Endothelial cell of umbilical vein (primary cell): ENCODE results near the gene NSFL1C.

Experiments used
- POLR2AphosphoS5 ChIP-seq: IDR thresholded peaks from 2 replicates; pipeline ENCODE4 v1.6.1; 2012; ENCODE audit warnings: low read depth, mild to moderate bottlenecking, control low read depth, low read length, moderate library complexity; ENCODE audit not compliant: insufficient read depth
- TF ChIP-seq, protein P1 (sequence below), 2 donors: IDR thresholded peaks; 1 replicate in 1 of 2; 2 replicates in 1 of 2; pipeline ENCODE4 v1.5.1; 2011; ENCODE audit warnings: low read length in 2 of 2, mild to moderate bottlenecking in 2 of 2, moderate library complexity in 2 of 2, control low read depth in 1 of 2, inconsistent platforms in 1 of 2, low read depth in 1 of 2; ENCODE audit not compliant: insufficient read depth in 1 of 2; ENCODE audit errors: extremely low read depth in 1 of 2

DNA sequence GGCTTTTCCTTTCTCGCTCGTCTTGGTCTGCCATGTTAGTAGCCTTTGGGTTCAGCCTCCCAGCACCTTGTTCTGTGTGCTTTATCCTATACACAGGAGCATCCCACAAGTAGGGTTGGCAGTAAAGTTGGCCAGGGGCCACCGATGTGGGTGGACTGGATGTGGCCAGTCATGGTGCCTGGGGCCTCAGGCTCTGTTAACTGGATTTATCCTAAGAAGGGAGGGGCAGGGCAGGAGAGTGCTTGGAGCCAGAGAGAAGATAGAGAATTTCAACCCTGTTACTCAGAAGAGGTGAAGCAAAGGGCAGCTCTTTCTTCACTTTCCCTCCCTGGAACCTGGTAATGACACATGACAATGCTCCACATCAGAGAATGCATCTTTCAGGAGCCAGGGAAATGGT is 38.7 kb upstream of the NSFL1C start:
- TF ChIP-seq, protein P1, sequence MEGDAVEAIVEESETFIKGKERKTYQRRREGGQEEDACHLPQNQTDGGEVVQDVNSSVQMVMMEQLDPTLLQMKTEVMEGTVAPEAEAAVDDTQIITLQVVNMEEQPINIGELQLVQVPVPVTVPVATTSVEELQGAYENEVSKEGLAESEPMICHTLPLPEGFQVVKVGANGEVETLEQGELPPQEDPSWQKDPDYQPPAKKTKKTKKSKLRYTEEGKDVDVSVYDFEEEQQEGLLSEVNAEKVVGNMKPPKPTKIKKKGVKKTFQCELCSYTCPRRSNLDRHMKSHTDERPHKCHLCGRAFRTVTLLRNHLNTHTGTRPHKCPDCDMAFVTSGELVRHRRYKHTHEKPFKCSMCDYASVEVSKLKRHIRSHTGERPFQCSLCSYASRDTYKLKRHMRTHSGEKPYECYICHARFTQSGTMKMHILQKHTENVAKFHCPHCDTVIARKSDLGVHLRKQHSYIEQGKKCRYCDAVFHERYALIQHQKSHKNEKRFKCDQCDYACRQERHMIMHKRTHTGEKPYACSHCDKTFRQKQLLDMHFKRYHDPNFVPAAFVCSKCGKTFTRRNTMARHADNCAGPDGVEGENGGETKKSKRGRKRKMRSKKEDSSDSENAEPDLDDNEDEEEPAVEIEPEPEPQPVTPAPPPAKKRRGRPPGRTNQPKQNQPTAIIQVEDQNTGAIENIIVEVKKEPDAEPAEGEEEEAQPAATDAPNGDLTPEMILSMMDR (IDR thresholded peaks at IDR 0.05; ENCODE audit: extremely low read depth in 1 of 2, insufficient read depth in 1 of 2, low read depth in 1 of 2, low read length in 2 of 2), result no peak
- TF ChIP-seq POLR2AphosphoS5, result no peak
